ENCODE data around the gene MOGAT3. TPM values are rescaled to one million over a fixed set of nuclear protein-coding genes. Genes with fewer than 3 reads are reported as not detected.
"Not testable (repeated sequence)": the region's sequence is repeated elsewhere in the genome, so short reads cannot be mapped to it uniquely, and the experiment has no call there.

The MOGAT3 gene
- total RNA-seq, 2 donors from 2014 or later = not detected

DNA sequence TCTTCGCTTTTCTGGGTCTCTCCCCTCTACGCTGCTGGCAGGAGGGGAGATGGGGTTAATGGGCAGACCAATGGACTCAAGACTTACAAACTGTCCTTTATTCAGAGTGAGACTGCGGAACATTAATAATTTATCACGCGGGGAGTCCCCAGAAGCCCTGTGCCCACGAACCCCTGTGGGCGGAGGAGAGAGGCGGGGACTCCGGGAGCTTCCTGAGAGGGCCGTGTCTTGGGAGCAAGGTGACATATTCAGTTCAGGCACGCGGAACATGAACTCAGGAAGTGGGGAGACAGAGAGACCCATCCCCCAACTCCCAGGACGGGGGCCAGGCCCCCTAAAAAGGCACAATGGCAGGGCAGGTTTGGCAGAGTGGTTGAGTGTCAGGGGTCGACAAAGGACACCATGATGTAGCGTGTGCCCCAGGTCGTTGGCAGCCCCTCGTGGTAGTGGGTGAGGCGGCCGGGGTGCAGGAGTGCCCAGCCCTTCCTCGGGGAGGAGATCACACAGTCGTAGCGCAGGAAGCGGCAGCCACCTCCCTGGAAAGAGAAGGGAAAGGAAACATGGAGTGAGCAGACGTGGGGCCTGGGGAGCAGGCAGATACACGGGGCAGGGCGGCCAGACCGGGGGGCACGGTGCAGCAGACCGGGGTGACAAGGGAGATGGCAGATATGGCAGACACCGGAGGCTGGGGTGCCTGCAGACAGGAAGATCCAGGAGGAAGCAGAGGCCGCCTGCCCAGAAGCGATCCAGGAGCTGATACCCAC, 5.2 kb upstream of the MOGAT3 start:
- Mint-ChIP-seq H3K4me1 (ENCODE audit: low read depth in 2 of 2) (peaks cover 0 to 4% of the 10 kb centered on the region in 2 donors), H3K36me3 (no peaks in the 10 kb centered on the region), H3K27ac (no peak overlapping the region), H3K9me3 (no peaks in the 10 kb centered on the region), H3K4me3 (no peak overlapping the region), H3K27me3 (peaks cover 7 to 15% of the 10 kb centered on the region in 2 donors)
- DNase-seq (ENCODE audit: low spot score) (no peak), ATAC-seq (no peak)

- not testable (repeated sequence) for H3K9me3 Mint-ChIP-seq; H3K36me3 Mint-ChIP-seq; DNase-seq (ENCODE audit: low spot score); ATAC-seq; H3K4me1 Mint-ChIP-seq (ENCODE audit: low read depth in 2 of 2); H3K27ac Mint-ChIP-seq; H3K4me3 Mint-ChIP-seq
- peaks cover 14 to 15% of the 10 kb centered on the region in 2 donors for H3K27me3 Mint-ChIP-seq
Observed at GRCh38 chr7:101203740-101204738, 3.2 kb upstream of the MOGAT3 start.

DNA sequence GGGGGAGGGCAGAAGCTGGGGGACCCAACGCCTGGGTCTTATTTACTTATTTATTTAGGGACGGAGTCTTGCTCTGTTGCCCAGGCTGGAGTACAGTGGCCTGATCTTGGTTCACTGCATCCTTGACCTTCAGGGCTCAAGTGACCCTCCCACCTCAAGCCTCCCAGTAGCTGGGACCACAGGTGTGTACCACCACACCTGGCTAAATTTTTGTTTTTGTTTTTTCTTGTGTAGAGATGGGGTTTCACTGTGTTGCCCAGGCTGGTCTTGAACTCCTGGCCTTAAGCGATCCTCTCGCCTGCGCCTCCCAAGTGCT, 1.7 kb upstream of the MOGAT3 start:
- H3K36me3 Mint-ChIP-seq = no peaks in the 10 kb centered on the region
- H3K27me3 Mint-ChIP-seq = peaks cover 14 to 15% of the 10 kb centered on the region in 2 donors
- ATAC-seq = no peak
- no peak overlapping the region for H3K4me3 Mint-ChIP-seq
- no peak overlapping the region for H3K27ac Mint-ChIP-seq
- H3K9me3 Mint-ChIP-seq = no peaks in the 10 kb centered on the region
- no peak for DNase-seq (ENCODE audit: low spot score)
- peaks cover 0 to 4% of the 10 kb centered on the region in 2 donors for H3K4me1 Mint-ChIP-seq (ENCODE audit: low read depth in 2 of 2)

- ATAC-seq (no peak), DNase-seq (ENCODE audit: low spot score) (no peak)
- no peak overlapping the region for H3K27ac Mint-ChIP-seq
- peaks cover 14 to 15% of the 10 kb centered on the region in 2 donors for H3K27me3 Mint-ChIP-seq
- H3K9me3 Mint-ChIP-seq = no peaks in the 10 kb centered on the region
- H3K4me1 Mint-ChIP-seq (ENCODE audit: low read depth in 2 of 2) = peaks cover 0 to 4% of the 10 kb centered on the region in 2 donors
- H3K4me3 Mint-ChIP-seq = no peak overlapping the region
- H3K36me3 Mint-ChIP-seq = no peaks in the 10 kb centered on the region
Observed at GRCh38 chr7:101201695-101202602, 1.1 kb upstream of the MOGAT3 start.

GRCh38 chr7:101200504-101200861, 353 bp downstream of the MOGAT3 start:
- Mint-ChIP-seq H3K4me1 (ENCODE audit: low read depth in 2 of 2) (peaks cover 0 to 4% of the 10 kb centered on the region in 2 donors), H3K9me3 (no peaks in the 10 kb centered on the region), H3K4me3 (no peak overlapping the region), H3K27me3 (peaks cover 14 to 15% of the 10 kb centered on the region in 2 donors), H3K36me3 (no peaks in the 10 kb centered on the region), H3K27ac (no peak overlapping the region)
- ATAC-seq (no peak), DNase-seq (ENCODE audit: low spot score) (no peak)

DNA sequence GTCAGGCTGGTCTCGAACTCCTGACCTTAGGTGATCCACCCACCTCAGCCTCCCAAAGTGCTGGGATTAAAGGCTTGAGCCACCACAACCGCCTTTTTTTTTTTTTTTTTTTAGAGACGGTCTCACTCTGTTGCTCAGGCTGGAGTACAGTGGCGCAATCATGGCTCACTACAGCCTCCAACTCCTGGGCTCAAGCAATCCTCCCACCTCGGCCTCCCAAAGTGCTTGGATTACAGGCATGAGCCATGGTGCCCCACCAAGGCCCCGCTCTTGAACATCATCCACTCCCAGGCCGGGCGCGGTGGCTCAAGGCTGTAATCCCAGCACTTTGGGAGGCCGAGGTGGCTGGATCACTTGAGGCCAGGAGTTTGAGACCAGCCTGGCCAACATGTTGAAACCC, 1.3 kb downstream of the MOGAT3 start:
- not testable (repeated sequence) for H3K27ac Mint-ChIP-seq

DNA sequence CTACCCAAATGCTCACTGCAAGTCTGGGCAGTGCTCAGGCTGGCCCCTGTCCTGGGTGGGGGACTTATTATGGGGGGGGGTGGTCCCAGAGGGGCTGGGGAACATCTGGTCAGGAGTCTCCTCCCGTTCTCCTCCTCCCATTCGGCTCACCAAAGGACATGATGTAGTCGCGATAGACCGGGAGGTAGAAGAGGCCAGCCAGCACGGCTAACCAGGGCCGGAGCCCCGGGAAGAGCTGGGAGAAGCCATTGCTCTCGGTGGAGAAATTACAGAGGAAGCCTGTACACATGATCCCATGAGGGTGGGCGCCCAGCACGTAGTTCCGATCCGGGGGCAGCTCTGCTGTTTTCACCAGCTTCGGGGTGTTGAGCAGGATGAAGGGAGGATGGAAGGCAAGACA, 2.4 kb downstream of the MOGAT3 start:
- DNase-seq (ENCODE audit: low spot score) (no peak), ATAC-seq (no peak)
- Mint-ChIP-seq H3K9me3 (no peaks in the 10 kb centered on the region), H3K27me3 (peaks cover 7 to 15% of the 10 kb centered on the region in 2 donors), H3K4me1 (ENCODE audit: low read depth in 2 of 2) (no peaks in the 10 kb centered on the region), H3K4me3 (no peak overlapping the region), H3K36me3 (no peaks in the 10 kb centered on the region), H3K27ac (no peak overlapping the region)

More for the DNA sequence above, 1.3 kb downstream of the MOGAT3 start:
- H3K4me3 Mint-ChIP-seq; H3K9me3 Mint-ChIP-seq; H3K4me1 Mint-ChIP-seq (ENCODE audit: low read depth in 2 of 2); ATAC-seq; H3K36me3 Mint-ChIP-seq; DNase-seq (ENCODE audit: low spot score): not testable (repeated sequence)
- H3K27me3 Mint-ChIP-seq = peaks cover 15 to 17% of the 10 kb centered on the region in 2 donors

- Mint-ChIP-seq H3K4me1 (ENCODE audit: low read depth in 2 of 2) (no peaks in the 10 kb centered on the region), H3K9me3 (no peaks in the 10 kb centered on the region), H3K4me3 (no peak overlapping the region), H3K36me3 (no peaks in the 10 kb centered on the region), H3K27me3 (peaks cover 5 to 14% of the 10 kb centered on the region in 2 donors), H3K27ac (no peak overlapping the region)
- DNase-seq (ENCODE audit: low spot score) = no peak
- ATAC-seq = no peak
Observed at GRCh38 chr7:101197991-101198390, 2.8 kb downstream of the MOGAT3 start.

DNA sequence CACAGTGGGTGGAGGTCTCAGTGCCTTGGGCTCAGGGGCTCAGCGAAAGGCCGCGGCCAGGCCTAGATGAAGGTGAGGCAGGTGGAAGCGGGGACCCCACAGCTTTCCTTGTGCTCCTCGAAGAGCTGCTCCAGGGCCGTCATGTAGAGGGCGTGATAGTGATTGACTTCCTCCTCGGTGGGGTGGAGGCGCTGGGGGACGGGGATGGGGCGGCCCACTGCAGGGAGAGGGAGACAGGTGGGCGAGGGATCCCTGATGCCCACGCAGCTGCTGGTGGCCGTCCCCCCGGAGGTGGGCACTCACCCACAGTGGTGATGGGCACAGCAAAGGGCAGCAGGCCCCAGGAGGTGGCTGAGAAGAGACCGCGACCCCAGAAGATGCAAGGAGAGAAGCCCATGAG, 5.0 kb downstream of the MOGAT3 start:
- H3K4me1 Mint-ChIP-seq (ENCODE audit: low read depth in 2 of 2) = peaks cover 0 to 2% of the 10 kb centered on the region in 2 donors
- H3K36me3 Mint-ChIP-seq = no peaks in the 10 kb centered on the region
- no peak for ATAC-seq
- H3K27ac Mint-ChIP-seq = no peak overlapping the region
- H3K9me3 Mint-ChIP-seq = no peaks in the 10 kb centered on the region
- no peak overlapping the region for H3K4me3 Mint-ChIP-seq
- H3K27me3 Mint-ChIP-seq = peaks cover 0 to 10% of the 10 kb centered on the region in 2 donors
- no peak for DNase-seq (ENCODE audit: low spot score)

DNA sequence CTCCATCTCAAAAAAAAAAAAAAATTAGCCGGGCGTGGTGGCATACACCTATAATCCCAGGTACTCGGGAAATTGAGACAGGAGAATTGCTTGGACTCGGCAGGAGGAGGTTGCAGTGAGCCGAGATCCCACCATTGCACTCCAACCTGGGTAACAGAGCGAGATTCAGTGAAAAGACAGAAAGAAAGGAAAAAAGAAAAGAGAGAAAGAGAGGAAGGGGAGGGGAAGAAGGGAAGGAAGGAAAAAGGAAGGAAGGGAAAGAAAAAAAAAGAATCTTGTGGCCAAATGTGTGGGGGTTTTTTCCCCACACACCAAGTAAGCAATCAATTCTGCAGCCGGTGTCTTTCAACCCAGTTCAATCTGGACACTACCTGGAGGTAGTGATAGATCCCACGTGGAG, 11.7 kb downstream of the MOGAT3 start:
- H3K4me1 Mint-ChIP-seq (ENCODE audit: low read depth in 2 of 2) = peaks cover 0 to 2% of the 10 kb centered on the region in 2 donors
- DNase-seq (ENCODE audit: low spot score) (no peak), ATAC-seq (no peak)
- no peak overlapping the region for H3K4me3 Mint-ChIP-seq
- no peak overlapping the region for H3K27ac Mint-ChIP-seq
- no peaks in the 10 kb centered on the region for H3K36me3 Mint-ChIP-seq
- no peaks in the 10 kb centered on the region for H3K9me3 Mint-ChIP-seq
- H3K27me3 Mint-ChIP-seq = peaks cover 9 to 11% of the 10 kb centered on the region in 2 donors

GRCh38 chr7:101186844-101187428, 13.9 kb downstream of the MOGAT3 start:
- Mint-ChIP-seq H3K36me3 (no peaks in the 10 kb centered on the region), H3K4me3 (no peak overlapping the region), H3K27ac (no peak overlapping the region), H3K27me3 (peaks cover 16 to 20% of the 10 kb centered on the region in 2 donors), H3K9me3 (no peaks in the 10 kb centered on the region), H3K4me1 (ENCODE audit: low read depth in 2 of 2) (peaks cover 0 to 7% of the 10 kb centered on the region in 2 donors)
- ATAC-seq = no peak
- no peak for DNase-seq (ENCODE audit: low spot score)

GRCh38 chr7:101186194-101186593, 14.6 kb downstream of the MOGAT3 start:
- H3K36me3 Mint-ChIP-seq = no peaks in the 10 kb centered on the region
- no peaks in the 10 kb centered on the region for H3K9me3 Mint-ChIP-seq
- peaks cover 0 to 7% of the 10 kb centered on the region in 2 donors for H3K4me1 Mint-ChIP-seq (ENCODE audit: low read depth in 2 of 2)
- DNase-seq (ENCODE audit: low spot score) (no peak), ATAC-seq (no peak)
- H3K27ac Mint-ChIP-seq = no peak overlapping the region
- H3K27me3 Mint-ChIP-seq = peaks cover 18 to 22% of the 10 kb centered on the region in 2 donors
- no peak overlapping the region for H3K4me3 Mint-ChIP-seq

- ATAC-seq (no peak), DNase-seq (ENCODE audit: low spot score) (no peak)
- H3K9me3 Mint-ChIP-seq = no peaks in the 10 kb centered on the region
- no peak overlapping the region for H3K27ac Mint-ChIP-seq
- no peak overlapping the region for H3K4me3 Mint-ChIP-seq
- no peaks in the 10 kb centered on the region for H3K36me3 Mint-ChIP-seq
- H3K27me3 Mint-ChIP-seq = peaks cover 22 to 23% of the 10 kb centered on the region in 2 donors
- peaks cover 0 to 7% of the 10 kb centered on the region in 2 donors for H3K4me1 Mint-ChIP-seq (ENCODE audit: low read depth in 2 of 2)
Observed at GRCh38 chr7:101185258-101185839, 15.5 kb downstream of the MOGAT3 start.

Measured in natural killer cell treated with Interleukin-12 subunit alpha and Interleukin-12 subunit beta and Interleukin-15 and Interleukin-18, amount 100 ng/mL, for 72 hours (primary cell).